GM04504 (cell line): ENCODE results near the gene ADARB2.
"Not testable (repeated sequence)": the region's sequence is repeated elsewhere in the genome, so short reads cannot be mapped to it uniquely, and the experiment has no call there.

Experiments
- DNase-seq: peaks from one replicate; pipeline ENCODE4 v3.0.0-alpha.2; 2012; ENCODE audit warnings: low read depth

ADARB2 gene

GRCh38 chr10:1406967-1407945 lies 330.1 kb downstream of the ADARB2 start:
- no peak for DNase-seq

GRCh38 chr10:1406132-1406966 lies 331.0 kb downstream of the ADARB2 start:
- no peak for DNase-seq

DNA sequence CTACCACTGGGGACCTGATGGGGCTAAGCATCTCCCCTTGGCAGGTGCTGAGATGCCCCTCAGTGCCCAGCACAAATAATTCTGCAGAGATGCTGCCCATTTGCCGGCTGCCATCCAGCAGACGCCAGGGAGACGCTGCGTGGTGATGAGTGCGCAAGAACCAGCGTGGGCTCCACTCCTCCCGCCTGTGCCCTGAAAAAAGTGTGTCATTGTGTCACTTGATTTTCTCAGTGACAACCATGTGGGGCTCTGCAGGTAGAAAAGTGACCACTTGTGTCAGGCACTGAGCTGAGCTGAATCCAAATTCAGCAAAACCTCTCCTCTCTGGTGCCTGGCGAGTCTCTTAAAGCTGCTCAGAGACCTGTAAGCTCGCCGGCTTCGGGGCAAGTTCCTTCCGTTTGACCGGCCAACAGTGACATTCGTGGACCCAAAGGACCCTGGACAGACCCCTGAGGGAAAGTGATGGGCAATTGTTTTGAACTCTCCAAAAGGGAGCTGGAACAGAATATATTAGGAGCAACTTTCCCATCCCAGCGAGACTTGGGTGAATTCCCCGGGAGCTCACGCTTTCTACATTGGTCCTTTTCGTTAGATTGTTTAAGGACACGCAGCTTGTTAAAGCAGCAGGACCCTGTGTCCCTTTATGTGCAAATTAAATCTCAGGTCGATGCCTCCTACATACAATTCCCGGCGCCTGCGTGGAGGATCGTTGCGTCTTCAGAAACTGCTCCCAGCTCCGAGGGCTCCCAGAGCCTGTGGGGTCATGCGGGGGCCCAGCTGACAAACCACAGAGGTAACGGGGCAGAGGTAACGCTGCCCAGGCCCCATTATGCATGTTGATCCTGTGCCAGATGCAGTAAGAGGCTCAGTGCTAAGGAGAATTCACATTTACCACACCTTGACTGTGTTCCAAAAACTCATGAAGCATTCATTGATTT lies 332.7 kb downstream of the ADARB2 start:
- DNase-seq: no peak

DNA sequence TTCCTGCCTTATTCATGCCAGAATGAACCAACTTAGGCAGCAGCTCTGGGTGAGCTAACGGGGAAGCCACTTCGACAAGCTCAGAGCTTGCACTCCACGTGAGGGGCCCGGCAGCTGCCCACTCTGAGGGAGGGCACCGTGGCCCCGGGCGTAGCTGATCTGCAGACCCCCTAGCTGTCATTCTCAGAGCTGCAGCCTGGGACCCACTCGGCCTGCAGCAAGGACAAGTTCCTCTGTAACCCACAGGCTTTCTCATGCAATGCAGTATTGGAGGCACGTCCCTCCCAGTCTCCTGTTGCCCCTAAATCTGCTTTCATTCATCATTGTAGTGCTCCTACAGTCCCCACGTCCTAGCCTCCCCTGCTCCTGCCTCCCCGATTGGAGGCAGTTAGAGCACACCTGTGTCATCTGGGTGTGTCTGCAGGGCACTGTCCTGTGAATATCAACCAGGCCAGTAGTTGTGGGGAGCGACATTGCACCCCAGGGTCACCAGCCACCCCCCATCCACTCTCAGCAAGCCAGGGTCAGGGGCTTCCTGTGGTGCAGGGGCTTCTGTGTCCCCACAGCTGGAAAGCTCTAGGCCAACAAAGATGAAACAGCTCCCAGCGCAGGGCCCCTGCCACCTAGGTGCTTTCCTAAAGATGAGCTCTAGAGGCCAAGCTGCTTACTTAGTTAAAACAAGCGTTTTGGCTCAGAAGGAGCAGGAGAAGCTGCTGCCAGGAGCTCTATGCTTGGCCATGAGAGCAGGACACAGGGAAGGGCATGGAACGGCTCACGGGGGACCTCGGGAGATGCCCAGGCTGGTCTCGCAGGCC lies 333.6 kb downstream of the ADARB2 start:
- DNase-seq: no peak

- DNase-seq: no peak
Observed at GRCh38 chr10:1402816-1403507, 334.4 kb downstream of the ADARB2 start.

- no peak for DNase-seq
Observed at GRCh38 chr10:1402016-1402770, 335.1 kb downstream of the ADARB2 start.

DNA sequence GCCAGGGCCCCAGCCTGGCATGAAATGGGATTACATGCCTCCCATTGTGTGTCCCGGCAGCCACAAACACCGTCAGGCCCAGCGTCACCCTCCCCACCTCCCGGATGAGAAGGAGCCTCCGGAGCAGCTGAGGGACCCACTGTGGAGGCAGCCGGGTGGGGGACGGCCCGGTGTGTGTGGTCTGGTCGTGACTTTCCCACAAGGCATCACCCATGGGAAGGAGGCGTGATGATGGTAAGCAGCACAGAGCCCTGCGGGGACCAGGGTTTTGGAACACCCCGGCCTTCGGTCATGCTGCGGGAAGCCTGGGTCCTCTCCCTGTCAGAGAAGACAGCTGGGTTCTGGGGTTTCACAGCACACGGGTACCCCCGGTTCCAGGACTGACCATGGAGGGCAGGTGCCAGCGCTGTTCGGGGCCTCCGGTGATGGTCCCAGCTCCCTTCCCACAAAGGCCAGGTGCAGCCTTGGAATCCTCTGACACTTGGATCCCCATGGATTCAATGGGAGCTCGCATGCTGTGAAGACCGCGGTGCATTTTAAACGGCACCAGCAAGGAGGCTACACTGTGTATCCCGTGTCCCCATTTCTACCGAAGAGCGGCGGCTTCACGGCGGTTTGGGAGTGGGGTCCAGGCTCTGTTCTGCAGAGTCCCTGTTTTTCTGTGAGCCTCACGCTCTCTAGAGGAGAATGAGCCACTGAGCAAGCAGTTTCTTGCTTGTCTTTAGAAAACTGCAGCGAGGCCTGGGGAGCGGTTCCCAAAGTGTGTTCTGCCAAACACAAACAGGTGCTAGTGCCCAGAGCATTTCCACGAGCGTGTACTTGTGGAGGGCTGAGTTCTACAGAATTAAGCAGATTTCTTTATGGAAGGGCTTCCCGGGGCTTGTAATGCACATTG lies 336.0 kb downstream of the ADARB2 start:
- no peak for DNase-seq

DNA sequence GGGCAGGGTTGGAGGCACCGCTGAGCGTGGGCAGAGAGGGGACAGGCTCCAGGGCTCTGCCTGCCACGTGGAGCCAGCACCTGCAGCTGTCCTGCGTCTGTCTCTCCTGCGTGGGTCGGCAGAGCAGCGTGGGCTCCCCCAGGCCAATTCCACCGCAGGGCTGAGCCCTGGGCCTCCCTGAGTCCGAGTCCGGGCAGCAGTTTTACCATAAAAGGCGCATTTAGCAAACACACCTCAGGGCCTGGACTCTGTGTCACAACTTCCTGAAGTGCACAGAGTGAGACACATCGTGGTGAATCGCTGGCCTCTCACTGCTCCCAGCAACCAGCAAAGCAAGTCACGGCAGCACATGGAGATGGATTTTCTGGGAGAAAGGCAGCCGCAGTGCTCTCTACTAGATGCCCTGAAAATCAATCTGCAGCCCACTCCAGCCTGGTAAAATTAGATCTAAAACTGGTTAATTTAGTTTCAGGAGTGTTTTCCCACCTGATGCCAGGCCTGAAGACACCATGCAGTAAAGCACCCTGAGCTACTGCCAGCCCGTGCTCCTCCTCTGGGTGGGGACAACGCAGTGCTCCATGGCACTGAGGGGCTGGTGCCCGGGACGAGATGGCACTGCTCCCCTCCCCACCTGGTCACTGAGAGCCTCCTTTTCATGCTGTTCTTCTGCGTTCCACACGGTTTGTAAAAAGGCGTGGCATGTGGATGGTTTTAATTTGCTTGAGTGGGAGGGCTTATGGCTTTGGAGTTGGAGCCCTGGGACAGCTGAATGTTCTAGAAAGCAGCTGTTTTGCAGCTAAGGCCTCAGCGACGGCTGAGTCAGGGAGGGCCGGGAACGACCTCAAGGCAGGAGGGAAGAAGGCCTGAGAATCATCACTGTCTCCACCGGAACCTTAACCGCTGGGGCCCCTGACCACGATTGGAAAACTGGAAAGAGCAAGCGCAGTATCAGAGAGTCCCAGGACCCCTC lies 336.9 kb downstream of the ADARB2 start:
- no peak for DNase-seq

GRCh38 chr10:1399431-1400100 lies 337.8 kb downstream of the ADARB2 start:
- DNase-seq: no peak

DNA sequence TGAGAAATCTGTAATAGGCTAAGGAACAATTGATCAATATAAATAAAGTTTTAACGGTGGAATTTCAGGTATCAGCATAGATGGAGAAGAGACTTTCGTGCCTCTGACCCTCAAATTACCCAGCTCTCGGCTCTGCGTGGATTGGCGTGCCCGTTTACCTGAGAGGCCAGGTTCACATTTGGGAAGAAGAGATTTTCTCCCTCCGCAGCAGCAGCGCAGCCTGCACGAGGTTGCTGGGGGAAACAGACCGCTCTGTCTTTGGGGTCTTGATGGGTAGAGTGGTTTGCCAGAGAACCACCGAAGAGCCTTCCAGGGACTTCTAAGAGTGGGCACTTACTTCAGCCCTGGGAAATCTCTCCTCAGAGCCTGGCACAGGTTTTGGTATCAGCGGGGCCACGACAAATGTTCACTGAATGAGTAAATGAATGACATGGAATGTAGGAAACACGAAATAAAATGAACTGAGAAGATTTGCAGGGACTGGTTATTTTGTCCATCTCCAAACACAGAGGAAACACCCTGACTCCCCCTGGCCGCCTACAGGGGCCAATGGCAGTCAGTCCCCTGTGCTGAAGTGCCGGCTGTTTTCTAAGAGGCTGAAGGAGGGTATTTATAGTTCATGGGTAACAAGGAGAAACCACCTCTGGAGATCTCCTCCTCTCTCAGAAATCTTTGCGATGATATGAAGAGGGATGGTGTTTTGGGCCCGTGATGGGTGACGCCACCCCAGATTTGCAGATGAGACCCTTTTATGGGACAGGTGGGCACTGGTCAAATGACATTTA lies 338.5 kb downstream of the ADARB2 start:
- no peak for DNase-seq

DNA sequence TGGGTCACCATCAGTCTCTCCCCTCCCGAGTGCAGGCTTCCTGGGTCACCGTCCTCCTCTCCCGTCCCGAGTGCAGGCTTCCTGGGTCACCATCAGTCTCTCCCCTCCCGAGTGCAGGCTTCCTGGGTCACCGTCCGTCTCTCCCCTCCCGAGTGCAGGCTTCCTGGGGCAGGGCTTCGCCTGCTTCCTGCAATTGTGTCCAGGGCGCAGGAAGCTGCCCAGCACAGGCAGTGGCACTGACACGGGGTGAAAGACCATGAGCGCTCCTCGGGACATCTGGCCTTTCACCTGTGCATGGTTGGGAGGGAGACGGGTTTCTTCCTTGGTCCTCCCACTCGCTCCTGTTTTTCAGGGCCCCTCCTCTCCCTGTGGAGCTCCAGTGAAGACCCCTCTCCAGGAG lies 339.2 kb downstream of the ADARB2 start:
- DNase-seq: not testable (repeated sequence)

DNA sequence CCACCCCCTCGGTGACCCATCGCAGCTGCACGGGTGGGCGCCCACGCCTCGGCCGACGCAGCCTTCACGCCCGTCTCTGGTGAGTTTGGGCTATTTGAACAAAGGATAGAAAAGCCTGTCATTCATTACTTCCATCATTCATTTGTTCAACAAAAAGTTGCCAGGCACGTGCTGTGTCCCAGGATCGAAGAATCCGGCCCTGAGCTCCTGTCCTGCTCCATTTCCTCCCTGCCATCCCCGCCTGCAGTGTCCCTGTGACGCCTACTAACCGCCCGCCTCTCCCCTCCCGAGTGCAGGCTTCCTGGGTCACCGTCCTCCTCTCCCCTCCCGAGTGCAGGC lies 341.1 kb downstream of the ADARB2 start:
- no peak for DNase-seq

DNA sequence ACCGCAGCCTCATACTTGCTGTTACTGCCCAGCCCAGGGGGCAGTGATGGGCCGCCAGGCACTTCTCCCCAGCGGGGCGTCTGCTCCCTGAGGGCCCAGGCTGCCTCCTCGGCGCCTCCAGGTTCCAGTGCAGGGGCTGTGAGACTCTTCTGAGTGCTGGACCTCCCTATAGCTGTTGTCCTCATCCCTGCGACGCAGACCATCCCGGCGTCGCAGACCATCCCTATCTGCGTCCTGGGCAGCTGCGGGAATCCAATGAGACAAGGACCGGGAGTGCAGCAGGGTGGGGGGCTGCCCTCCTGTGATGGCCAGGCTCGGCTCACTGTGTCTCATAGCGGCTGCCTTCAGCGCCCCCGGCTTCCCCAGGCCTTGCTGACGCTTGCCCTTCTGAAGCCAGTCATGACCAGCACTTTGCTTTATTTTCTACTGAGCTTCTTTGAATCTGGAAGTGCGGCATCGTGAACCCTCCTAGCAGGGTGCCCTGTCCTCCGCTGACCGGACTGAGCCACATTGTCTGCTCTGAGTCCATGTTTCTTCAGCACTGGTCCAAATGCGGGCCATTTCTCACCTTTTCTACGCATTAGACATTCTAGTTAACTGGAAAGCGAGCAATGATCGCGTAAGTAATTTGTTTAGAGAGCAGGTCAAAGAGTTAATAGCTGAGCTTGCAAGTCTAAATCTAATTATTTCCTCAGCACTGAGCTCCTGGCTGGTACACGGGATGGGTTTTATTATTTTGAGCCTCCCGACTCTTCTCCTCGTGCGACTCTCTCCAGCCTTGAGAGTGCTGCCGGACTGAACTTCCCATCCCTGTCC lies 341.6 kb downstream of the ADARB2 start:
- no peak for DNase-seq

DNA sequence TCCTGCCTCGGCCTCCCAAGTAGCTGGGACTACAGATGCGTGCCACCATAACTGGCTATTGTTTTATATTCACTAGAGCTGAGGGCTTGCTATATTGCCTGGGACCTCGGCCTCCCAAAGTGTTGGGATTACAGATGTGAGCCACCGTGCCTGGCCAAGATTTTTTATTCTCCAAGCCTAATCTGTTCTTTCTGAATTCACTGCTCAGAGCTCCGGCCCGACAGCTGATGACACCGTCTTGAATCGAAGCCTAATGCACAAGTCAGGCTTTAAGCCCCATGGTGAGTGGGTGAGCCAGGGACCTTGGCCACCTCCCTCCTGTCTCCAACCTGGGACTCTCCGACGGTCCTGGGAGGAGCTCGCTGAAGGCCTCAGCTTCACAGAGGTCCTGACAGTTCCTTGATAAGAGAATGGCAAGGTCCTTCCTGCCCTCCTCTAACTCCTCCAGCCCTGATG lies 342.3 kb downstream of the ADARB2 start:
- DNase-seq: no peak
